Stimulated activated memory B cell treated with anti-CD40 and anti-IgM and Interleukin-4, amounts not matched to agents 10 μg/mL and 1 μg/mL and 100 μg/mL, for 72 hours (primary cell): ENCODE results near the gene SRM.
"Not testable (repeated sequence)": the region's sequence is repeated elsewhere in the genome, so short reads cannot be mapped to it uniquely, and the experiment has no call there.

Source experiments
- ATAC-seq: fragments of 150-1000 bp; cut with Tn5 transposase; 2 replicates; pipeline ENCODE4 v1.10.0; 2021
- H3K27ac Mint-ChIP-seq: one replicate; pipeline ENCODE4 v1.8.0; 2022; ENCODE audit warnings: mild to moderate bottlenecking, mixed read lengths
- H3K27me3 Mint-ChIP-seq: one replicate; pipeline ENCODE4 v1.8.0; 2022; ENCODE audit warnings: mixed read lengths
- H3K36me3 Mint-ChIP-seq: one replicate; pipeline ENCODE4 v1.8.0; 2022; ENCODE audit warnings: mixed read lengths
- H3K4me1 Mint-ChIP-seq: one replicate; pipeline ENCODE4 v1.8.0; 2022; ENCODE audit warnings: mixed read lengths
- H3K4me3 Mint-ChIP-seq: one replicate; pipeline ENCODE4 v1.8.0; 2022; ENCODE audit warnings: mild to moderate bottlenecking, moderate library complexity, mixed read lengths
- H3K9me3 Mint-ChIP-seq: one replicate; pipeline ENCODE4 v1.8.0; 2022; ENCODE audit warnings: mixed read lengths

SRM gene

DNA sequence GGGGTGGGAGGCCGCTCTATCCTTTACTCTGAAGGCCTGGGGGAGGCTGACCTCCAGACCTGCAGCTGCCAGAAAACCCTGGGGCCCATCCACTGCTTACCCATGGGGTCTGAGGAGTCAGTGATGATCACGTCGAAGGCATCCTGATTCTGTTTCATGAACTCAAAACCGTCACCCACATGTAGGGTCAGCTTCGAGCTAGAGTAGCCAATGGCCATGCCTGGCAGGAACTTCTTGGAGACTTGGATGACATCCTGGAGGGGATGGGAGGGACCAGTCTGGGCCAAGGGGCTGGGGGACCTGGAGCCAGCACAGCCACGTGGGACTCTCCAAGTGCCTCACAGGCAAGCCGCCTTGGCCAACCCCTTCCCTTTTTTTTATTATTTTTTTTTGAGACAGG lies 3.3 kb downstream of the SRM start:
- H3K4me1 Mint-ChIP-seq, result peaks cover 49% of the 10 kb centered on the region
- no peaks in the 10 kb centered on the region for H3K27me3 Mint-ChIP-seq
- no peak overlapping the region for H3K27ac Mint-ChIP-seq
- no peaks in the 10 kb centered on the region for H3K9me3 Mint-ChIP-seq
- H3K4me3 Mint-ChIP-seq, result no peak overlapping the region
- no peak for ATAC-seq
- peaks cover 30% of the 10 kb centered on the region for H3K36me3 Mint-ChIP-seq

DNA sequence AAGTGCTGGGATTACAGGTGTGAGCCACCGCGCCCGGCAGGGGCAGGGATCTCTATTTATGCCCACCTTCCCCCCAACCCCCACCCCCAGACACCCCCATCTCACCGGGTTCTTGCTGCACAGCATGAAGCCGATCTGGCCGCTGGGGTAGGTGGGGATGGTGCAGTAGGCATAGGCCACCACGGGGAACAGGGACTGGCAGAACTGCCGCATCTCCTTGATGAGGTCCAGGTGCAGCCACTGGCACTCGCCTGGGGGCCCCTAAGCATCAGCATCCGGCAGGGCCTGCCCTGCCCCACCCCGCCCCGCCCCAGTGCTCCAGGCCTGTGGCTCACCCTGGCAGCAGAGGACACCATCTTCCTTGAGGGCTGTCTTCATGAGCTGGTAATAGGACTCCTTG lies 4.1 kb downstream of the SRM start:
- Mint-ChIP-seq H3K27me3 (no peaks in the 10 kb centered on the region), H3K4me3 (no peak overlapping the region), H3K9me3 (no peaks in the 10 kb centered on the region)

DNA sequence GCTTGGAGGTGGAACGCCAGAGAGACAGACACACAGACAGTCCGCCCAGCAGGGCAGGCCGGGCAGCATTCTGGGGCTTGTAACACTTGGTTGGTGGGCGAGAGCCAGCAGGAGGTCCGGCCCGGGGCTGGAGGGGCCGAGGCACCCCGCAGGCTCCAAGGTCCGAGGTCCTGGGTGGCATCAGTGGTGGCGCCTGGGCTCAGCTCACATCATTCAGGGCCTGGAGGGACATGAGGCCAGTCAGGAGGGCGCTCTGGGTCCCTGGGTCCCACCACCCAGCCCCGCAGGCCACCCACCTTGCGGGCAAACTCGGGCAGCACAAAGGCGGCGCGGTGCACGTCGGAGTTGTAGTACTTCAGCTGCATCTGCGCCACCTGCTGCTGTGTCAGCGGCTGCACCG lies 5.2 kb downstream of the SRM start:
- H3K9me3 Mint-ChIP-seq, result no peaks in the 10 kb centered on the region
- H3K27ac Mint-ChIP-seq, result no peak overlapping the region
- H3K4me3 Mint-ChIP-seq, result no peak overlapping the region
- no peaks in the 10 kb centered on the region for H3K27me3 Mint-ChIP-seq
- ATAC-seq, result no peak
- peaks cover 43% of the 10 kb centered on the region for H3K4me1 Mint-ChIP-seq
- H3K36me3 Mint-ChIP-seq, result peaks cover 30% of the 10 kb centered on the region

More for the DNA sequence above, 4.1 kb downstream of the SRM start:
- ATAC-seq, result no peak
- Mint-ChIP-seq H3K36me3 (peaks cover 30% of the 10 kb centered on the region), H3K27ac (no peak overlapping the region), H3K4me1 (peaks cover 46% of the 10 kb centered on the region)

- ATAC-seq, result no peak
- H3K36me3 Mint-ChIP-seq, result peaks cover 30% of the 10 kb centered on the region
- H3K27me3 Mint-ChIP-seq, result no peaks in the 10 kb centered on the region
- no peak overlapping the region for H3K27ac Mint-ChIP-seq
- H3K4me3 Mint-ChIP-seq, result no peak overlapping the region
- no peaks in the 10 kb centered on the region for H3K9me3 Mint-ChIP-seq
- H3K4me1 Mint-ChIP-seq, result peaks cover 40% of the 10 kb centered on the region
These were observed 5.6 kb downstream of the SRM start for GRCh38 chr1:11054181-11054580.

DNA sequence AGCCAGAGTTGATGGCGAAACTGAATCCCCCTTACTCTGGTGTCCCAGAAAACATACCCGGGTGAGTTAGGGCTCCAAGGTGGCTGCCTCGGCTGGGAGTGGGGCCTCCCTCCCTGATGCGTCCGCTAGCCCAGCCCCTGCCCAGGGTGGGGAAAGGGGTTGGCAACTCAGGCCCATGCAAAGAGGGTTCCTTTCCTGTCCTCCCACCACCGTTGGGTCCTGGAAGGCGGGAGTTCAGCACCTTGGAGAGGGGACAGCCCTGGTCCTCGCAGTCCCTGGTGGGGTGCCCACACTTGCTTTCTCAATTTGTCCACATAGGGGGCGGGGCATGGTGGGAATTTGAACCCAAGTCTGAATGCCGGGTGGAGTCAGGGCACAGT lies 6.1 kb downstream of the SRM start:
- no peak overlapping the region for H3K27ac Mint-ChIP-seq
- H3K36me3 Mint-ChIP-seq, result peaks cover 30% of the 10 kb centered on the region
- ATAC-seq, result no peak
- H3K27me3 Mint-ChIP-seq, result no peaks in the 10 kb centered on the region
- H3K4me1 Mint-ChIP-seq, result peaks cover 36% of the 10 kb centered on the region
- no peak overlapping the region for H3K4me3 Mint-ChIP-seq
- H3K9me3 Mint-ChIP-seq, result no peaks in the 10 kb centered on the region

- no peaks in the 10 kb centered on the region for H3K27me3 Mint-ChIP-seq
- H3K27ac Mint-ChIP-seq, result peak overlapping the region; percentile 57
- peaks cover 31% of the 10 kb centered on the region for H3K4me1 Mint-ChIP-seq
- ATAC-seq, result peak; percentile 37
- H3K4me3 Mint-ChIP-seq, result no peak overlapping the region
- peaks cover 30% of the 10 kb centered on the region for H3K36me3 Mint-ChIP-seq
- H3K9me3 Mint-ChIP-seq, result no peaks in the 10 kb centered on the region
These were observed 6.7 kb downstream of the SRM start for GRCh38 chr1:11052839-11053757.

DNA sequence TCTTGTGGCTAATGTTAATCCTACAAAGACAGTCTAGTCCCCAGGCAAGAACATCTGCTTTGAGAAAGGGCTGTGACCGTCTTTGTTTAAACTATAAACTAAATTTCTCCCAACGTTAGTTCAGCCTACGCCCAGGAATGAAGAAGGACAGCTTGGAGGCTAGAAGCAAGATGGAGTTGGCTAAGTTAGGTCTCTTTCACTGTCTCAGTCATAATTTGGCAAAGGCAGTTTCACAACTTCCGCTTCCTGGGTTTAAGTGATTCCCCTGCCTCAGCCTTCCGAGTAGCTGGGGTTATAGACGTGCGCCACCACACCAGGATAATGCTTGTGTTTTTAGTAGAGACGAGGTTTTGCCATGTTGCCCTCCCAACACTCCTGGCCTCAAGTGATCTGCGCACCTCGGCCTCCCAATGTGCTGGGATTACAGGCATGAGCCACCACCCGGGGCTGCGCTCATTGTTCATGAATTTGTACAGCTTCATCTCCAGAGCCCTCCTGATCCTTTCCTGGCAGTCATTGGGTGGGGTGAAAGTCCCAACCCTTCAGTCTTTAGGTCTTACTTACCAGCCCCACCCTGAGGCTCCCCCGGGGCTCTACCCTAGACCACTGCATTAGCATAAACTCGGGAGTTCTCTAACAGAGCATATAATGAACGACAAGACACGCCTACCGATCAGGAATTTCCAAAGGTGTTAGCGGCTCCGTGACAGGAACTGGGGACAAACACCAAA lies 7.9 kb downstream of the SRM start:
- ATAC-seq, result no peak
- H3K27ac Mint-ChIP-seq, result peak overlapping the region; percentile 57
- H3K36me3 Mint-ChIP-seq, result peaks cover 21% of the 10 kb centered on the region

GRCh38 chr1:11051121-11051520 lies 8.7 kb downstream of the SRM start:
- H3K27me3 Mint-ChIP-seq, H3K9me3 Mint-ChIP-seq, H3K4me3 Mint-ChIP-seq, ATAC-seq: not testable (repeated sequence)
- H3K4me1 Mint-ChIP-seq, result peaks cover 20% of the 10 kb centered on the region
- peak overlapping the region; percentile 57 for H3K27ac Mint-ChIP-seq
- peaks cover 15% of the 10 kb centered on the region for H3K36me3 Mint-ChIP-seq

More for the DNA sequence above, 7.9 kb downstream of the SRM start:
- H3K4me3 Mint-ChIP-seq, result peak overlapping the region; percentile 21
- H3K27me3 Mint-ChIP-seq, result no peaks in the 10 kb centered on the region
- H3K9me3 Mint-ChIP-seq, result no peaks in the 10 kb centered on the region
- H3K4me1 Mint-ChIP-seq, result peaks cover 21% of the 10 kb centered on the region

GRCh38 chr1:11046625-11047365 lies 13.0 kb downstream of the SRM start, which contains the start of gene MASP2:
MASP2 (minus strand) TSS chr1:11047239; CDS start chr1:11047207, 32 bp downstream.
- Mint-ChIP-seq H3K36me3 (no peaks in the 10 kb centered on the region), H3K4me3 (no peak within 1 kb of the TSS), H3K9me3 (no peaks in the 10 kb centered on the region), H3K27me3 (no peaks in the 10 kb centered on the region), H3K4me1 (peaks cover 5% of the 10 kb centered on the region), H3K27ac (no peak within 1 kb of the TSS)
- peak; percentile 29 for ATAC-seq

- ATAC-seq, result no peak
- Mint-ChIP-seq H3K27me3 (no peaks in the 10 kb centered on the region), H3K9me3 (no peaks in the 10 kb centered on the region), H3K4me3 (no peak overlapping the region), H3K36me3 (no peaks in the 10 kb centered on the region), H3K27ac (no peak overlapping the region), H3K4me1 (no peaks in the 10 kb centered on the region)
These were observed 13.6 kb downstream of the SRM start for GRCh38 chr1:11046270-11046566.

DNA sequence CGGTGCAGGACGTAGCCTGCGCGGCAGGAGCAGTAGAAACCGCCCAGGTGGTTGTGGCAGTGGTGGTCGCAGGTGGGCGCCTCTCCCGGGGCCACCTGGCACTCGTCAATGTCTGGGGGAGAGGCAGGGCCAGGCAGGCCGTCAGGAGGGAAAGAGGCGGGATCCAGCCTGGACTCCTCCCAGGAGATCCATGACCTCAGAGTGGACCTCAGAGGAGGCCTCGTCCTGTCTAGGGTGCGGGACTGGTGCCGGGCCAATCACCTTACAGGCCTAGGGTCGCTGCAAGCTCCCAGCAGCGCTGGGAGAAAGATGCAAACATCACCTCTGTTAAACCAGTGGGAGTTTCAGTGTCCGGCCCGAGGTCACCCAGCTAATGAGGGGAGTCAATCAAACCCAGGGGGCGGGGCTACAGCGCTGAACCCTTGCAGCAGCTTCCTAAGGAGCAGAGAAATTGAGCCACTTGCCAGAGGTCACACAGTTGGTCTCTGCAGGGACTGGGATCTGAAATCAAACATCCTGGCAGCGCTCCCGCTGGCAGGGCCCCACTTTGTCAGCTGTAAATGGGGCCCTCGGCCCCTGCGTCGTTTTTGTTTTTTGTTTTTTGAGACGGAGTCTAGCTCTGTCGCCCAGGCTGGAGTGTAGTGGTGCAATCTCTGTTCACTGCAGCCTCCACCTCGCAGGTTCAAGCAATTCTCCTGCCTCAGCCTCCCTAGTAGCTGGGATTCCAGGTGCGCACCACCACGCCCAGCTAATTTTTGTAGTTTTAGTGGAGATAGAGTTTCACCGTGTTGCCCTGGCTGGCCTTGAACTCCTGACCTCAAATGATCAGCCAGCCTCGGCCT lies 14.2 kb downstream of the SRM start:
- H3K4me3 Mint-ChIP-seq, result no peak overlapping the region
- no peaks in the 10 kb centered on the region for H3K36me3 Mint-ChIP-seq
- H3K27ac Mint-ChIP-seq, result no peak overlapping the region
- no peaks in the 10 kb centered on the region for H3K9me3 Mint-ChIP-seq
- H3K4me1 Mint-ChIP-seq, result no peaks in the 10 kb centered on the region
- H3K27me3 Mint-ChIP-seq, result no peaks in the 10 kb centered on the region
- peak; percentile 21 for ATAC-seq

DNA sequence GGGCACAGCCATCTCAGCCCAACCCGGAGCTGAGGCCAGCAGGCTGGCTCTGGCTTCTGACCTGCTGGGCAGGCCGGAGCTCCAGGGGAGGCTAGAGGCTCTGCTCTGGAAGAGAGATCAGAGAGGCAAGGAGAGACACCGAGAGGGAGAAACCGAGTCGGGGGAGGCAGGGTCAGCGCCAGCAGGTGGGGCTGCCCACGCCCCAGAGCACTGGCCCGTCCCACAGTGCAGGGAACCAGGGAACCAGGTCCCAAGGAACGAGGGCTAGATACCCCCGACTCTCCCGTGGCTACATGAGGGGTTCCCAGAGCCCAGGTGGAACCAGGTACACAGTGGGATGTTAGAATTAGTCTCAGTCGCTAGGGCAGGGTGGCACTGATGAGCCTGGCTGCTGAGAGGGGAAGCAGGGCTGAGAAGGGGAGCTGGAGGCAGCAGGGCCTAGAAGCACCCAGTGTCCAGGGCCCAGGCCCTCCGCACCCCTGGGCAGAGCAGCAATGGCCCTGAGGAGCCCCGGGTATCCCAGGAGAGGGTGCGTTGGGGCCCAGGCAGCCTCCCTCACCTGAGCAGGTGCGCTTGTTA lies 14.9 kb downstream of the SRM start:
- Mint-ChIP-seq H3K4me3 (no peak overlapping the region), H3K9me3 (no peaks in the 10 kb centered on the region), H3K27me3 (no peaks in the 10 kb centered on the region), H3K4me1 (no peaks in the 10 kb centered on the region), H3K36me3 (no peaks in the 10 kb centered on the region), H3K27ac (no peak overlapping the region)
- peak; percentile 29 for ATAC-seq

DNA sequence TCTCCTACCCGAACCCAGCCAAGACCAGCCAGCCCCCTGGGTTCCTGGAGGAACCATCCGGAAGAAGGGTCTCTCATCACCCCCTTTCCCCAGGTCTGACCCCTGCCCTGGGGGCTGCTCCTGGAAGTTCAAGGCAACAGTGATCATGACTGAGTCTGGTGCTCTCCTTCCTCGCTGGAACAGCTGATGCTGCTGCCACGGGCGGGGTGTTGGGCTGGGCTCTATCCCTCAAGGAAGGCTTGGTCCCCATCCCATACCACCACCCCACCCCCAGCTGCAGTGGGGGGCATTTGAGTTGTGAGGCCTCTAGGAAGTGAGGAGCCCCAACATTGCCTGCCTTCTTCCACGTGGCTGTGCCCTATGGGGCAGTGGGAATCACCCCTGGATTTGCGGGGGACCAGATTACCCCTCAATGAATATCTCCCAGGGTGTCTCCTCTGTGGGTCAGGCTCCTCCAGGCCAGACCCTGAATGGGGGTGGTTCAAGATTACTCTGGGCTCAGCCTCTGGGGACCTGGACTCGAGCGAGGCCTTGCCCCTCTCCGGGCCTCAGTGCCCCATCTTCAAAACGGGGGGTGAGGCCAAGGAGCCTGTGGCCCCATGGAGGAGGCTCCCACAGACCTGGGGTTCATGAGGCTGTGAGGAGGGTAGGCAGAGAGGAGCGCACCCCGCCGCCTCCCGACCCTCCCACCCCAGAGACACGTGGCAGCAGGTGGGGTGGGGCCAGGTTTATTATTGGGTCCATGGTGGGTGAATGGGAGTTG lies 15.6 kb downstream of the SRM start:
- Mint-ChIP-seq H3K4me1 (no peaks in the 10 kb centered on the region), H3K27me3 (no peaks in the 10 kb centered on the region), H3K9me3 (no peaks in the 10 kb centered on the region), H3K27ac (no peak overlapping the region), H3K4me3 (no peak overlapping the region), H3K36me3 (no peaks in the 10 kb centered on the region)
- ATAC-seq, result no peak
